ENCODE data around the gene STRA6.
"Not testable (repeated sequence)": the region's sequence is repeated elsewhere in the genome, so short reads cannot be mapped to it uniquely, and the experiment has no call there.

STRA6 gene

GRCh38 chr15:74173380-74174218 is 29.0 kb downstream of the STRA6 start, which contains the start of gene ISLR:
ISLR (plus strand) TSS chr15:74173710; CDS start chr15:74174859, 1,149 bp downstream.
- Histone ChIP-seq H3K36me3 (ENCODE audit: control insufficient read depth, insufficient read depth, low read length) (no peaks in the 10 kb centered on the region), H3K9me3 (ENCODE audit: control insufficient read depth, low read length) (no peaks in the 10 kb centered on the region), H3K4me1 (ENCODE audit: control insufficient read depth, insufficient read depth, low read length, poor library complexity, severe bottlenecking) (no peaks in the 10 kb centered on the region), H3K4me3 (ENCODE audit: insufficient read depth, low read depth, low read length, poor library complexity, severe bottlenecking) (no peak within 1 kb of the TSS), H3K27ac (ENCODE audit: insufficient read depth, low read length, poor library complexity, severe bottlenecking) (no peak within 1 kb of the TSS), H3K27me3 (replicated peaks; ENCODE audit: control insufficient read depth, insufficient read depth, low read length, poor library complexity, severe bottlenecking) (no peaks in the 10 kb centered on the region)
- DNase-seq = no peak

DNA sequence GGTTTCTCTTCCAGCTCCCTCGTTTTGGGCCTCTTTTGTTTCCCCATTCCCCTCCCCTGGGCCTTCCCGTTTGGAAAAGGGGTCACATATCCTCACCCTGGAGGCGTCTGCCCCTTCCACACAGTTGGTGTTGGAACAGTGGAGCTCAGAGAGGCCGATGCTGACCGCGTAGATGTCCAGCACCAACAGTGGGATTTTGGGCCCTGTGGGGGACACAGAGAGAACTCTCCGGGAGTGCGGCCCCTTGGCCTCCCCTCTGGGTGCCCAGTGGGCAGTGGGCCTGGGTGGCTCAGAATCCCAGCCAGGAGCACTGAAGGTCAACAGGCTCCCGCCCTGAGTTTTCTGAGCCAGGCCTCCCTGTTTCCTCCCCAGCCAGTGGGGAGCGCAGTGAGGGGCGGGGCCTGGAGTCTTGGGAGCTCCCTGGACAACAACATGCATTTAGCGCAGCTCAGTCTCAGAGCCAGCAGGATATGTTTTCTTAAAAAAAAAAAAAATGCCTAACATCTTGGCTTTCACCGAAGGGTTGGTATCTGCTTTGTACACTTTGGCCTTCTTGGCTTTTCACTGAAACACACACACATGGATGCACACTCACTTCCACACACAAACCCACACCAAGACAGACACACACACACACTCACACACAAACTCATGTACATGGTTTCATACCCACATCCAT is 29.7 kb downstream of the STRA6 start:
- no peak for DNase-seq
- Histone ChIP-seq H3K27ac (ENCODE audit: insufficient read depth, low read length, poor library complexity, severe bottlenecking) (no peak overlapping the region), H3K4me1 (ENCODE audit: control insufficient read depth, insufficient read depth, low read length, poor library complexity, severe bottlenecking) (no peaks in the 10 kb centered on the region), H3K9me3 (ENCODE audit: control insufficient read depth, low read length) (no peaks in the 10 kb centered on the region), H3K27me3 (replicated peaks; ENCODE audit: control insufficient read depth, insufficient read depth, low read length, poor library complexity, severe bottlenecking) (no peaks in the 10 kb centered on the region), H3K36me3 (ENCODE audit: control insufficient read depth, insufficient read depth, low read length) (no peaks in the 10 kb centered on the region), H3K4me3 (ENCODE audit: insufficient read depth, low read depth, low read length, poor library complexity, severe bottlenecking) (no peak overlapping the region)

GRCh38 chr15:74171965-74172541 is 30.5 kb downstream of the STRA6 start:
- no peak overlapping the region for H3K27ac ChIP-seq (ENCODE audit: insufficient read depth, low read length, poor library complexity, severe bottlenecking)
- no peak for DNase-seq
- no peaks in the 10 kb centered on the region for H3K36me3 ChIP-seq (ENCODE audit: control insufficient read depth, insufficient read depth, low read length)
- no peak overlapping the region for H3K4me3 ChIP-seq (ENCODE audit: insufficient read depth, low read depth, low read length, poor library complexity, severe bottlenecking)
- no peaks in the 10 kb centered on the region for H3K4me1 ChIP-seq (ENCODE audit: control insufficient read depth, insufficient read depth, low read length, poor library complexity, severe bottlenecking)
- H3K27me3 ChIP-seq (replicated peaks; ENCODE audit: control insufficient read depth, insufficient read depth, low read length, poor library complexity, severe bottlenecking) = no peaks in the 10 kb centered on the region
- no peaks in the 10 kb centered on the region for H3K9me3 ChIP-seq (ENCODE audit: control insufficient read depth, low read length)

DNA sequence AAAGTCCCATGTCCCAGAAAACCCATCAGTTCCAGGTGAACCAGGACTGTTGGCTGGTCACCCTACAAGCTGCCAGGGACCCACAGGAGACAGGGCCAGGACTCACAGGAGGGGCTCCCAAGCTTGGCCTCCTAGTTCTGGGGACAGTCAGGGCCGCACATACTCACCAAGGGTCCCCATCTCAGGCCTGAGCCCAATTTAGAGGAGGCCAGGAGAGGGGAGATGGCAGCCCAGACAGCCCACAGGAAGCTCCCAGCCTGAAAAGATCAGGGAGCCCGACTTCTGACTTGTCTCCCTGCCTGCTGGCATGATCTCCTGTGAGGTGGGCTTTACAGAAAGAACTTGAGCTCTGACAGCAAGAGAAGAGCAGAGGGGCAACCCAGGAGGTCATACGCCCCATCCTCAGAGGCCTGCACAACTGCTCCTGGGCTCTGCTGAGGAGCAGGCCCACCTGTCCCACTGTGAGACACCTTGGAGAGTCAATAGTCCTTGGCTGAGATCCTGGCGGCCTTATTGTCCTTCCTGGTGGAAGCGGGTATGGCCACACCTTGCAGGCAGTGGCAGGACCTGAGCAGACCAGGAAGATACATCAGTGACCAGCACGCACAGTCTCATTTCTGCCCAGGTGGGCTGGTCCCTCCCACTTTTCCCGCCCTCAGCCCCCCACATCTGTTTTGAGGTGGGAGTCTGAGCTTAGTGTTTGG is 31.6 kb downstream of the STRA6 start:
- no peaks in the 10 kb centered on the region for H3K9me3 ChIP-seq (ENCODE audit: control insufficient read depth, low read length)
- H3K27ac ChIP-seq (ENCODE audit: insufficient read depth, low read length, poor library complexity, severe bottlenecking) = no peak overlapping the region
- H3K4me1 ChIP-seq (ENCODE audit: control insufficient read depth, insufficient read depth, low read length, poor library complexity, severe bottlenecking) = no peaks in the 10 kb centered on the region
- H3K27me3 ChIP-seq (replicated peaks; ENCODE audit: control insufficient read depth, insufficient read depth, low read length, poor library complexity, severe bottlenecking) = no peaks in the 10 kb centered on the region
- no peaks in the 10 kb centered on the region for H3K36me3 ChIP-seq (ENCODE audit: control insufficient read depth, insufficient read depth, low read length)
- no peak for DNase-seq
- no peak overlapping the region for H3K4me3 ChIP-seq (ENCODE audit: insufficient read depth, low read depth, low read length, poor library complexity, severe bottlenecking)

DNA sequence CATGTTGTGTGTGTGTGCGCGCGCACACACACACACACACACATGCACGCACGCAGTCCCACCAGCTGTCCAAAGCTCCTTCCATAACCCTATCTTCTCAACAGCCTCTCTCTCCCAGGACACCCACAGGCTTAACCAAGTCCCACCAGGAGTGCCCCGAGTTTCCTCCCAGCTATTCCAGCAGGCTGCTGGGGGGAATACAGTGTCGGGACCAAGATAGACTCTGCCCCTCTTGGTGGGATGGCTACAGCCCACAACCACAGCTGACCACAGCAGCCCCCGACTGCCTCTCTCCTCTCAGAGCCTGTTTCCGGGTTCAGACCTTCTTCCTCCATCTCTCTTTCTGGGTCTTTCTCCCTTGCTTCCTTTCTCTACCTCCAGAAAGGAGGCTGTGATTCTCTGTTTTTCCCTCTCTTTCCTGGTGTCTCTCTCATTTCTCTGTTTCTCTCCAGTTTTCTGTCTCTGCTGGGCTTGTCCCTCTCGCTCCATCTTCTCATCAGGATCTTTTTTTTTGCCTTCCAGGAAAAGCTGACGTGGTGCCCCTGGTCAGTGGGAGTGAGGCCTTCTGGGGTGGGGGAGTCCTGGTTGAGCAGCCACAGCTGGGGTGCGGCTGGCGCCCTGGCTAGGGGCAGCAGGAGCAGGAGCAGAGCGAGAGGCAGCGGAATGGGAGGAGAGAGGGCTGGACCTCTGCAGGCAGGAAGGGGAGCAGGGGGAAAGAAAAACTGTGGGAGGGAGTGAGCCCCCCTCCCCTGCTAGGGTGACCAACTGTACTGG is 32.3 kb downstream of the STRA6 start:
- Histone ChIP-seq H3K4me3 (ENCODE audit: insufficient read depth, low read depth, low read length, poor library complexity, severe bottlenecking) (no peak overlapping the region), H3K27me3 (replicated peaks; ENCODE audit: control insufficient read depth, insufficient read depth, low read length, poor library complexity, severe bottlenecking) (no peaks in the 10 kb centered on the region), H3K9me3 (ENCODE audit: control insufficient read depth, low read length) (no peaks in the 10 kb centered on the region), H3K36me3 (ENCODE audit: control insufficient read depth, insufficient read depth, low read length) (no peaks in the 10 kb centered on the region), H3K4me1 (ENCODE audit: control insufficient read depth, insufficient read depth, low read length, poor library complexity, severe bottlenecking) (no peaks in the 10 kb centered on the region), H3K27ac (ENCODE audit: insufficient read depth, low read length, poor library complexity, severe bottlenecking) (no peak overlapping the region)
- no peak for DNase-seq

- no peak for DNase-seq
- Histone ChIP-seq H3K9me3 (ENCODE audit: control insufficient read depth, low read length) (no peaks in the 10 kb centered on the region), H3K36me3 (ENCODE audit: control insufficient read depth, insufficient read depth, low read length) (no peaks in the 10 kb centered on the region), H3K4me3 (ENCODE audit: insufficient read depth, low read depth, low read length, poor library complexity, severe bottlenecking) (no peak overlapping the region), H3K27me3 (replicated peaks; ENCODE audit: control insufficient read depth, insufficient read depth, low read length, poor library complexity, severe bottlenecking) (no peaks in the 10 kb centered on the region), H3K4me1 (ENCODE audit: control insufficient read depth, insufficient read depth, low read length, poor library complexity, severe bottlenecking) (no peaks in the 10 kb centered on the region), H3K27ac (ENCODE audit: insufficient read depth, low read length, poor library complexity, severe bottlenecking) (no peak overlapping the region)
Observed at GRCh38 chr15:74168711-74169126, 33.9 kb downstream of the STRA6 start.

DNA sequence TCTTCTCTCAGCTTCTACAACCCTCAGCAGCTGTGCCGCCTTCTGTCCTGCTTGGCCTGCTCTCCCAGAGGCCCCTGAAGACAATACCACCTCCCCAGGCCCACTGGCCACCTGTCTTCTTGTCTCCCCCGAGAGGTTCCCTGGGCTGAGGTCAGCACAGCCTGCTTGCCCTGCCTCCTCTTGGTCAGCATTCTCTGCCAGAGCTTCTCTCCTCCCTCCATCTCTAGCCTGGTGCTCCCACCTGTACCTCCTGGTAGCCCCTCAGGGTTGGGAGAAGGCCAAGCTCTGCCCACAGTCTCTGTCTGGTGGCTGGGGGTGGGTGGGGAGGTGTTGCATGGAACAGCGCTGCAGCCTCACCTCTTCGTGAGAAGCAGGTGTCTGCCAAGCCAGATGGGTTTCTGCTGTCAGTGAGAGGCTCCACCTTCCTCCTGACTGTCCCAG is 34.7 kb downstream of the STRA6 start:
- no peak for DNase-seq
- no peaks in the 10 kb centered on the region for H3K9me3 ChIP-seq (ENCODE audit: control insufficient read depth, low read length)
- H3K4me1 ChIP-seq (ENCODE audit: control insufficient read depth, insufficient read depth, low read length, poor library complexity, severe bottlenecking) = no peaks in the 10 kb centered on the region
- H3K27me3 ChIP-seq (replicated peaks; ENCODE audit: control insufficient read depth, insufficient read depth, low read length, poor library complexity, severe bottlenecking) = no peaks in the 10 kb centered on the region
- no peak overlapping the region for H3K27ac ChIP-seq (ENCODE audit: insufficient read depth, low read length, poor library complexity, severe bottlenecking)
- H3K36me3 ChIP-seq (ENCODE audit: control insufficient read depth, insufficient read depth, low read length) = no peaks in the 10 kb centered on the region
- H3K4me3 ChIP-seq (ENCODE audit: insufficient read depth, low read depth, low read length, poor library complexity, severe bottlenecking) = no peak overlapping the region

- Histone ChIP-seq H3K4me1 (ENCODE audit: control insufficient read depth, insufficient read depth, low read length, poor library complexity, severe bottlenecking) (no peaks in the 10 kb centered on the region), H3K36me3 (ENCODE audit: control insufficient read depth, insufficient read depth, low read length) (no peaks in the 10 kb centered on the region), H3K27ac (ENCODE audit: insufficient read depth, low read length, poor library complexity, severe bottlenecking) (no peak overlapping the region), H3K27me3 (replicated peaks; ENCODE audit: control insufficient read depth, insufficient read depth, low read length, poor library complexity, severe bottlenecking) (no peaks in the 10 kb centered on the region), H3K9me3 (ENCODE audit: control insufficient read depth, low read length) (no peaks in the 10 kb centered on the region), H3K4me3 (ENCODE audit: insufficient read depth, low read depth, low read length, poor library complexity, severe bottlenecking) (no peak overlapping the region)
- DNase-seq = no peak
Observed at GRCh38 chr15:74165461-74165860, 37.1 kb downstream of the STRA6 start.

DNA sequence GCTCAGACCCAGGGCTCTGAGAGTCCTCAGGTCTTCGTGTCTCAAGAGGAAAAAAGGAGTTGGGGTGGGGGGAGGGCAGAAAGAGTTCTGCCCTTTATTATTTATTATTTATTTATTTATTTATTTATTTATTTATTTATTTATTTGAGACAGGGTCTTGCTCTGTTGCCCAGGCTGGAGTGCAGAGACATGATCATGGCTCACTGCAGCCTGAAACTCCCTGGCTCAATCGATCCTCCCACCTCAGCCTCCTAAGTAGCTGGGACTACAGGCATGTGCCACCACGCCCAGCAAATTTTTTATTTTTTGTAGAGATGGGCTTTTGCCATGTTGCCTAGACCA is 40.4 kb downstream of the STRA6 start:
- not testable (repeated sequence) for H3K27ac ChIP-seq (ENCODE audit: insufficient read depth, low read length, poor library complexity, severe bottlenecking); H3K36me3 ChIP-seq (ENCODE audit: control insufficient read depth, insufficient read depth, low read length); DNase-seq; H3K9me3 ChIP-seq (ENCODE audit: control insufficient read depth, low read length); H3K4me3 ChIP-seq (ENCODE audit: insufficient read depth, low read depth, low read length, poor library complexity, severe bottlenecking); H3K4me1 ChIP-seq (ENCODE audit: control insufficient read depth, insufficient read depth, low read length, poor library complexity, severe bottlenecking); H3K27me3 ChIP-seq (replicated peaks; ENCODE audit: control insufficient read depth, insufficient read depth, low read length, poor library complexity, severe bottlenecking)

All from effector memory CD4-positive, alpha-beta T cell (primary cell).